Liver (tissue), 9 donors: ENCODE measurements around the gene ODAD3. TPM values are rescaled to one million over a fixed set of nuclear protein-coding genes. Genes with fewer than 3 reads are reported as not detected.
A peak's percentile ranks its signal among the peaks of the same experiment; 100 is the strongest.

Experiments
- DNase-seq: peaks from one replicate; pipeline ENCODE4 v3.0.0-alpha.2; 2017; ENCODE audit warnings: low spot score
- H3K27ac ChIP-seq, 2 donors: one replicate each; pipeline ENCODE4 v1.7.0; 2013; ENCODE audit warnings: inconsistent platforms in 2 of 2, low read length in 2 of 2, control low read depth in 1 of 2, low read depth in 1 of 2, mild to moderate bottlenecking in 1 of 2
- H3K27me3 ChIP-seq, 4 donors: one replicate each; pipeline versions ENCODE4 v1.6.1 to v1.7.0; 2013; ENCODE audit warnings: low read length in 3 of 4, inconsistent platforms in 1 of 4, mild to moderate bottlenecking in 1 of 4, moderate library complexity in 1 of 4; ENCODE audit not compliant: control insufficient read depth in 4 of 4, insufficient read depth in 4 of 4
- H3K36me3 ChIP-seq, 4 donors: one replicate each; pipeline versions ENCODE4 v1.6.1 to v1.7.0; 2013; ENCODE audit warnings: low read length in 3 of 4, mild to moderate bottlenecking in 3 of 4, low read depth in 1 of 4, moderate library complexity in 1 of 4; ENCODE audit not compliant: control insufficient read depth in 4 of 4, insufficient read depth in 3 of 4
- H3K4me1 ChIP-seq, 4 donors: one replicate each; pipeline versions ENCODE4 v1.6.1 to v1.7.0; 2013; ENCODE audit warnings: low read length in 3 of 4, mild to moderate bottlenecking in 3 of 4, moderate library complexity in 1 of 4; ENCODE audit not compliant: control insufficient read depth in 4 of 4, insufficient read depth in 4 of 4
- H3K4me3 ChIP-seq, 3 donors: one replicate each; pipeline versions ENCODE4 v1.6.1 to v1.7.0; 2013; ENCODE audit warnings: low read length in 3 of 3, control low read depth in 1 of 3, low read depth in 1 of 3, mild to moderate bottlenecking in 1 of 3
- H3K9ac ChIP-seq, 2 donors: one replicate each; pipeline ENCODE4 v1.7.0; 2013; ENCODE audit warnings: low read length in 2 of 2, mild to moderate bottlenecking in 2 of 2, moderate library complexity in 2 of 2, control low read depth in 1 of 2, low read depth in 1 of 2
- H3K9me3 ChIP-seq, 4 donors: one replicate each; pipeline versions ENCODE4 v1.6.1 to v1.7.0; 2013; ENCODE audit warnings: low read length in 3 of 4; ENCODE audit not compliant: control insufficient read depth in 4 of 4
- ATF3 ChIP-seq: IDR thresholded peaks from 2 replicates; pipeline ENCODE4 v1.6.1; 2016; ENCODE audit warnings: antibody characterized with exemption
- CTCF ChIP-seq: fragments of 150-350 bp; IDR thresholded peaks from 2 replicates; pipeline ENCODE4 v1.5.1; 2017; ENCODE audit warnings: improper control_type of control experiment, low read depth, low read length; ENCODE audit not compliant: missing input control
- EGR1 ChIP-seq, 2 donors: IDR thresholded peaks; 2 replicates each; pipeline ENCODE4 v1.6.1; 2016 to 2018; ENCODE audit warnings: antibody characterized with exemption in 2 of 2, low read depth in 2 of 2
- FOXA2 ChIP-seq: IDR thresholded peaks from 2 replicates; pipeline ENCODE4 v1.6.1; 2016; ENCODE audit warnings: antibody characterized with exemption
- GABPA ChIP-seq, 2 donors: IDR thresholded peaks in 1 of 2; conservative IDR thresholded peaks in 1 of 2; 2 replicates each; pipeline ENCODE4 v1.6.1; 2016; ENCODE audit warnings: antibody characterized with exemption in 2 of 2, mild to moderate bottlenecking in 1 of 2, moderate library complexity in 1 of 2
- HNF4G ChIP-seq: IDR thresholded peaks from 2 replicates; pipeline ENCODE4 v1.6.1; 2016; ENCODE audit warnings: antibody characterized with exemption
- NR2F2 ChIP-seq: IDR thresholded peaks from 2 replicates; pipeline ENCODE4 v1.6.1; 2016; ENCODE audit warnings: antibody characterized with exemption
- RAD21 ChIP-seq, 2 donors: IDR thresholded peaks; 2 replicates each; pipeline ENCODE4 v1.6.1; 2016; ENCODE audit warnings: antibody characterized with exemption in 2 of 2, mild to moderate bottlenecking in 2 of 2
- REST ChIP-seq: IDR thresholded peaks from 2 replicates; pipeline ENCODE4 v1.6.1; 2016; ENCODE audit warnings: antibody characterized with exemption, mild to moderate bottlenecking
- RXRA ChIP-seq, 2 donors: IDR thresholded peaks; 2 replicates each; pipeline ENCODE4 v1.6.1; 2017 to 2018; ENCODE audit warnings: antibody characterized with exemption in 2 of 2, mild to moderate bottlenecking in 1 of 2
- SP1 ChIP-seq: IDR thresholded peaks from 2 replicates; pipeline ENCODE4 v1.6.1; 2018; ENCODE audit warnings: antibody characterized with exemption, mild to moderate bottlenecking
- TAF1 ChIP-seq: conservative IDR thresholded peaks from 2 replicates; pipeline ENCODE4 v1.6.1; 2016; ENCODE audit warnings: antibody characterized with exemption, mild to moderate bottlenecking
- YY1 ChIP-seq: IDR thresholded peaks from 2 replicates; pipeline ENCODE4 v1.6.1; 2016; ENCODE audit warnings: antibody characterized with exemption, mild to moderate bottlenecking
- whole genome bisulfite sequencing: extraction: QIAGEN DNeasy Blood & Tissue Kit; methylation state at CpG from one replicate; pipeline ENCODE4 v1.1.7; 2013; 5-methylcytosine and 5-hydroxymethylcytosine counted together
- polyA plus RNA-seq, 2 donors: library from polyadenylated mRNA; stranded (reverse) in 1 of 2; unstranded in 1 of 2; fragments of 200-250 nt in 1 of 2; fragments of >200 nt in 1 of 2; fragmentation: Nextera tagmentation in 1 of 2; extraction: Ambion mirVana in 1 of 2; gene quantifications; one replicate each; pipeline versions ENCODE4 v1.2.1 to v1.2.3, GENCODE V29; 2013 to 2015
- total RNA-seq, 2 donors: library from RNA; depleted of rRNA; stranded (reverse); fragments of >200 nt; gene quantifications; one replicate each; pipeline ENCODE4 v1.2.3, GENCODE V29; 2014
- TF ChIP-seq, protein P1 (sequence below): IDR thresholded peaks from 2 replicates; pipeline ENCODE4 v1.6.1; 2016; ENCODE audit warnings: antibody characterized with exemption
- TF ChIP-seq, protein P2 (sequence below): IDR thresholded peaks from 2 replicates; pipeline ENCODE4 v1.6.1; 2016; ENCODE audit warnings: antibody characterized with exemption
- donor health status: healthy.
- donor health status: healthy.
- donor health status: healthy.
- donor health status: healthy.
- donor health status: healthy.

ODAD3 gene
- total and polyA plus RNA-seq, 4 donors: 0.08 to 0.46 (median 0.21) TPM; not detected in 1

DNA sequence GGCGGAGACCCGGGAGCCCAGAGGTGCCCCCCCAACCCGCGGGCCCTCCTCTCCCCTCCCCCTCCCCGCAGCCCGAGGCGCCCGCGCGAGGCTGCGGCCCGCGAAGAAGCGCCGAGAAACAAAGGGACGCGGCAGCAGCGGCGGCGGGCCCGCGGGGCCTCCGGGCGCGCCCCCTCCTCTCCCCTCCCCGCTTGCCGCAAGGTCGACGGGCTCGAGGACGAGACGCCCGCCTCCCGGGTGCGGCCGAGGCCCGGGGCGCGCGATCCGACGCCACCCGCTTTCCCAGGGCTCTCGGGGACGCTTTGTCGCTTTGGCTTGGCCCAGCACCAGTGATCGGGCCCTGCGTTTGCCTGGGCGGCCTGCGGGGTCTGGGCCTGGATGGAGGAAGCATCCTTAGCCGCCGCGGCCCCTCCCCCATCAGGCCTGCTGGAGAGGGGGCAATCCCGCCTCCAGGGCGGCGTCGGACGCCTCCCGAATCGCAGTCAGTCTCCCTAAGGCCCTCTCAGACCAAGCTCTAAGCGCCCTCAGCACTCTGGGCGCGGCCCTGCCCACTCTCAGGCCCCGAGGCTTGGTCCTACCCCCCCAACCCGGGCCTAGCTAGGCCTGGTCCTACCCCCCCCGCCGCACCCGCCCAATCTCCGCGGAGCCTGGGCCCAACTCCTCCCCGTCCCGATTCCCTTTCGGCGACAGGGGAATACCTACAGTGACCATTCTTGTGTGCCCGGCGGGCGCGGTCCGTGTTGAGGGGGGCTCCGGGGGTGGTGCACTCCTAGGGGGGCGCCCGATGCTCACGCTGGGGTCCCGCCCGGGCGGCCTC lies 45.2 kb upstream of the ODAD3 start:
- no peak for DNase-seq
- 10% methylated on average over 86 of the region's 86 CpGs for WGBS
- TF ChIP-seq ATF3 (no peak), FOXA2 (no peak), RAD21 (IDR thresholded peaks at IDR 0.05) (no peak), EGR1 (IDR thresholded peaks at IDR 0.05; ENCODE audit: low read depth in 2 of 2) (no peak), GABPA (IDR thresholded peaks at IDR 0.05 in 1 of 2, conservative IDR thresholded peaks at IDR 0.05 in 1 of 2) (no peak), TAF1 (no peak), RXRA (IDR thresholded peaks at IDR 0.05) (no peak), HNF4G (no peak), CTCF (no peak), SP1 (no peak), NR2F2 (no peak)
- TF ChIP-seq, protein P1, sequence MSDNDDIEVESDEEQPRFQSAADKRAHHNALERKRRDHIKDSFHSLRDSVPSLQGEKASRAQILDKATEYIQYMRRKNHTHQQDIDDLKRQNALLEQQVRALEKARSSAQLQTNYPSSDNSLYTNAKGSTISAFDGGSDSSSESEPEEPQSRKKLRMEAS: no peak
- TF ChIP-seq, protein P2, sequence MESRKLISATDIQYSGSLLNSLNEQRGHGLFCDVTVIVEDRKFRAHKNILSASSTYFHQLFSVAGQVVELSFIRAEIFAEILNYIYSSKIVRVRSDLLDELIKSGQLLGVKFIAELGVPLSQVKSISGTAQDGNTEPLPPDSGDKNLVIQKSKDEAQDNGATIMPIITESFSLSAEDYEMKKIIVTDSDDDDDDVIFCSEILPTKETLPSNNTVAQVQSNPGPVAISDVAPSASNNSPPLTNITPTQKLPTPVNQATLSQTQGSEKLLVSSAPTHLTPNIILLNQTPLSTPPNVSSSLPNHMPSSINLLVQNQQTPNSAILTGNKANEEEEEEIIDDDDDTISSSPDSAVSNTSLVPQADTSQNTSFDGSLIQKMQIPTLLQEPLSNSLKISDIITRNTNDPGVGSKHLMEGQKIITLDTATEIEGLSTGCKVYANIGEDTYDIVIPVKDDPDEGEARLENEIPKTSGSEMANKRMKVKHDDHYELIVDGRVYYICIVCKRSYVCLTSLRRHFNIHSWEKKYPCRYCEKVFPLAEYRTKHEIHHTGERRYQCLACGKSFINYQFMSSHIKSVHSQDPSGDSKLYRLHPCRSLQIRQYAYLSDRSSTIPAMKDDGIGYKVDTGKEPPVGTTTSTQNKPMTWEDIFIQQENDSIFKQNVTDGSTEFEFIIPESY: no peak
- peaks cover 0 to 5% (median 0%) of the 10 kb centered on the region in 4 donors for H3K36me3 ChIP-seq
- H3K27ac ChIP-seq: no peak overlapping the region
- peaks cover 6 to 12% (median 9%) of the 10 kb centered on the region in 4 donors for H3K4me1 ChIP-seq
- no peaks in the 10 kb centered on the region for H3K9me3 ChIP-seq
- H3K4me3 ChIP-seq: peak overlapping the region in 1 of 3 donors; percentile 7
- H3K9ac ChIP-seq: no peak overlapping the region
- H3K27me3 ChIP-seq: peaks cover 0 to 3% (median 0%) of the 10 kb centered on the region in 4 donors

GRCh38 chr19:11479090-11479897 lies 44.4 kb upstream of the ODAD3 start:
- Histone ChIP-seq H3K4me3 (peak overlapping the region in 1 of 3 donors; percentile 7), H3K36me3 (peaks cover 0 to 5% (median 0%) of the 10 kb centered on the region in 4 donors), H3K4me1 (peaks cover 3 to 11% (median 7%) of the 10 kb centered on the region in 4 donors), H3K27ac (no peak overlapping the region), H3K9ac (no peak overlapping the region), H3K27me3 (peaks cover 0 to 3% (median 0%) of the 10 kb centered on the region in 4 donors), H3K9me3 (no peaks in the 10 kb centered on the region)
- peak; percentile 36 for TF ChIP-seq REST
- TF ChIP-seq YY1: no peak
- 24% methylated on average over 62 of the region's 62 CpGs for WGBS
- DNase-seq: peak; percentile 55
